Ishikawa (cell line): Measurements from ENCODE around the gene ACOT12.

Source experiments
- CEBPB ChIP-seq: IDR thresholded peaks from 2 replicates; pipeline ENCODE4 v1.6.1; 2012
- CREB1 ChIP-seq: IDR thresholded peaks from 2 replicates; pipeline ENCODE4 v1.6.1; 2012; ENCODE audit warnings: low read depth
- EGR1 ChIP-seq: IDR thresholded peaks from 2 replicates; pipeline ENCODE4 v1.6.1; 2012
- EP300 ChIP-seq: IDR thresholded peaks from 2 replicates; pipeline ENCODE4 v1.6.1; 2012; ENCODE audit warnings: borderline replicate concordance
- FOXM1 ChIP-seq: IDR thresholded peaks from 2 replicates; pipeline ENCODE4 v1.6.1; 2012; ENCODE audit warnings: low read depth, borderline replicate concordance
- NFIC ChIP-seq: IDR thresholded peaks from 2 replicates; pipeline ENCODE4 v1.6.1; 2012
- RAD21 ChIP-seq: IDR thresholded peaks from 2 replicates; pipeline ENCODE4 v1.6.1; 2012; ENCODE audit warnings: low read depth
- TAF1 ChIP-seq: IDR thresholded peaks from 2 replicates; pipeline ENCODE4 v1.6.1; 2012; ENCODE audit warnings: low read depth, mild to moderate bottlenecking
- TCF12 ChIP-seq: IDR thresholded peaks from 2 replicates; pipeline ENCODE4 v1.6.1; 2012; ENCODE audit warnings: low read depth
- TEAD4 ChIP-seq: IDR thresholded peaks from 2 replicates; pipeline ENCODE4 v1.6.1; 2012
- YY1 ChIP-seq: IDR thresholded peaks from 2 replicates; pipeline ENCODE4 v1.6.1; 2012; ENCODE audit warnings: low read depth
- ZBTB7A ChIP-seq: IDR thresholded peaks from 2 replicates; pipeline ENCODE4 v1.6.1; 2012; ENCODE audit warnings: low read depth
- TF ChIP-seq, protein P1 (sequence below): IDR thresholded peaks from 2 replicates; pipeline ENCODE4 v1.6.1; 2012
- TF ChIP-seq, protein P2 (sequence below): IDR thresholded peaks from 2 replicates; pipeline ENCODE4 v1.6.1; 2012; ENCODE audit warnings: low read depth, mild to moderate bottlenecking
- TF ChIP-seq, protein P3 (sequence below): IDR thresholded peaks from 2 replicates; pipeline ENCODE4 v1.6.1; 2012

Gene ACOT12

DNA sequence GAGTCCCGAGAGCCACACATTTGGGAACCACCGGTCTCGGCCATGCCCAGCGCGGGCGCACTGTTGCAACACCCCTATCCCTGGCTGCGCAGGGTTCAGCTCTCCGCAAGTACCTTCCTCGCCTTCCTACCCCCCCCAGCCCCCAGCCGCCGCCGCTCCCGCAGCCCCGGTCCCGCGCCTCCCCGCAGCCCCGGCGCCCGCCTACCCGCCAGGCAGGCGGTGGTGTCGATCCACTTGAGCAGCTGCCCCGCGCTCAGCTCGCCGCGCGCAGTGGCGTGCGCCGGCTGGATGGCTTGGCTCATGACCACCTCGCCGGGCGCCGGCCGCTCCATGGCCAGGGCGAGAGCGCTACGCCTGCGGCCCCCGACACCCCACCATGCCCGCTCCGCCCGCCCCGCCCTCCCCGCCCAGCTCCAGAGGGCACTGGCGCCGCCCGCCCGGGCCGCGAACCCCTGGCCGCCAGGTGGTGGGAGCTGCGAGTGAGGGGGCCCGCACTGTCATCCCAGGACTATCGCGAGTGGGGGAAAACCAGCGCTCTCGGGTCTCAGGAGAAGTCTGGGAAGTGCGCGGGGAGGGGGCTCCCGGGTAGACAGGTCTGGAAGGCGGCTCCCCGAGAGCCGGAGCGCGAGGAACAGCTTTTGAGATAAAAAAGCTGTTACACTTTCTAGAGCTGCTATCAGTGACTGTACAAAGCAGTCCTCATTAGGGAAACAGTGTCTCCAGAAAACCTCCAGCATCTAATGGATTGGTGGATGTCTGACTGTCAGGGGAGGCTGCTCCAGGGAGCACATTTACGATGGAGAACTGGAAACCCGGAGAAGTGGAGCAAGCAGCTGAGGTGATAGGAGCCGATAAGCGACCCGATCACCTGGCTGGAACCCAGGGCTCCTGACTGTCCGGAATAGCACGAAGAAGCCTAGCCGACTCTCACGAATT, at the start of gene ACOT12:
Gene ACOT12 (minus strand): TSS at position 352 of the 936 bp plus-strand sequence. CDS start 20 bp downstream, at position 332.
- TF ChIP-seq NFIC (no peak), CEBPB (no peak), CREB1 (no peak), TAF1 (no peak), EGR1 (no peak), YY1 (no peak), FOXM1 (no peak), TEAD4 (no peak), EP300 (no peak), RAD21 (no peak), ZBTB7A (no peak)
- TF ChIP-seq, protein P1, sequence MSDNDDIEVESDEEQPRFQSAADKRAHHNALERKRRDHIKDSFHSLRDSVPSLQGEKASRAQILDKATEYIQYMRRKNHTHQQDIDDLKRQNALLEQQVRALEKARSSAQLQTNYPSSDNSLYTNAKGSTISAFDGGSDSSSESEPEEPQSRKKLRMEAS, result no peak
- TF ChIP-seq, protein P2, sequence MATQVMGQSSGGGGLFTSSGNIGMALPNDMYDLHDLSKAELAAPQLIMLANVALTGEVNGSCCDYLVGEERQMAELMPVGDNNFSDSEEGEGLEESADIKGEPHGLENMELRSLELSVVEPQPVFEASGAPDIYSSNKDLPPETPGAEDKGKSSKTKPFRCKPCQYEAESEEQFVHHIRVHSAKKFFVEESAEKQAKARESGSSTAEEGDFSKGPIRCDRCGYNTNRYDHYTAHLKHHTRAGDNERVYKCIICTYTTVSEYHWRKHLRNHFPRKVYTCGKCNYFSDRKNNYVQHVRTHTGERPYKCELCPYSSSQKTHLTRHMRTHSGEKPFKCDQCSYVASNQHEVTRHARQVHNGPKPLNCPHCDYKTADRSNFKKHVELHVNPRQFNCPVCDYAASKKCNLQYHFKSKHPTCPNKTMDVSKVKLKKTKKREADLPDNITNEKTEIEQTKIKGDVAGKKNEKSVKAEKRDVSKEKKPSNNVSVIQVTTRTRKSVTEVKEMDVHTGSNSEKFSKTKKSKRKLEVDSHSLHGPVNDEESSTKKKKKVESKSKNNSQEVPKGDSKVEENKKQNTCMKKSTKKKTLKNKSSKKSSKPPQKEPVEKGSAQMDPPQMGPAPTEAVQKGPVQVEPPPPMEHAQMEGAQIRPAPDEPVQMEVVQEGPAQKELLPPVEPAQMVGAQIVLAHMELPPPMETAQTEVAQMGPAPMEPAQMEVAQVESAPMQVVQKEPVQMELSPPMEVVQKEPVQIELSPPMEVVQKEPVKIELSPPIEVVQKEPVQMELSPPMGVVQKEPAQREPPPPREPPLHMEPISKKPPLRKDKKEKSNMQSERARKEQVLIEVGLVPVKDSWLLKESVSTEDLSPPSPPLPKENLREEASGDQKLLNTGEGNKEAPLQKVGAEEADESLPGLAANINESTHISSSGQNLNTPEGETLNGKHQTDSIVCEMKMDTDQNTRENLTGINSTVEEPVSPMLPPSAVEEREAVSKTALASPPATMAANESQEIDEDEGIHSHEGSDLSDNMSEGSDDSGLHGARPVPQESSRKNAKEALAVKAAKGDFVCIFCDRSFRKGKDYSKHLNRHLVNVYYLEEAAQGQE, result no peak

DNA sequence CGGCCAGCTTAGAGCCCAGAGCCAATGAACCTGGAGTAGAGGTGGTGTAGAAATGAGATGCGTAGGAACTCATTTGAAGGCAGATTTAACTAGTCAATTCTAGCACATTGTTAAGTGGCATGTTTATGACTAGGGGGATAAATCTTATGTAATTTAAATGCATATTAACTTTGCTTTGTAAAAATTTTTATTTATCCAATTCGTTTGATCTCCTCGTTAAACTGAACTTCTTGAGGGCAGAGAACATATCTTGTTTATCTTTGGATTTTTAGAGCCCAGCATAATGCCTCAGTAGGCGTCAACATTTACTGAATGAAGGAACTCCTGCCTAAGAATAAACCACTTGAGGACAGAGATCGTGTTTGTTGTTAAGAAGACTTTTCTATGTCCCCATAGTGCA, 41.1 kb upstream of the ACOT12 start:
- TF ChIP-seq NFIC (no peak), EGR1 (no peak), YY1 (no peak), CREB1 (no peak), TEAD4 (no peak), FOXM1 (no peak), TAF1 (no peak), RAD21 (no peak), TCF12 (no peak), CEBPB (no peak), ZBTB7A (no peak), EP300 (no peak)
- TF ChIP-seq, protein P1, result no peak
- TF ChIP-seq, protein P3, sequence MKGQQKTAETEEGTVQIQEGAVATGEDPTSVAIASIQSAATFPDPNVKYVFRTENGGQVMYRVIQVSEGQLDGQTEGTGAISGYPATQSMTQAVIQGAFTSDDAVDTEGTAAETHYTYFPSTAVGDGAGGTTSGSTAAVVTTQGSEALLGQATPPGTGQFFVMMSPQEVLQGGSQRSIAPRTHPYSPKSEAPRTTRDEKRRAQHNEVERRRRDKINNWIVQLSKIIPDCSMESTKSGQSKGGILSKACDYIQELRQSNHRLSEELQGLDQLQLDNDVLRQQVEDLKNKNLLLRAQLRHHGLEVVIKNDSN, result no peak
- TF ChIP-seq, protein P2, result no peak

DNA sequence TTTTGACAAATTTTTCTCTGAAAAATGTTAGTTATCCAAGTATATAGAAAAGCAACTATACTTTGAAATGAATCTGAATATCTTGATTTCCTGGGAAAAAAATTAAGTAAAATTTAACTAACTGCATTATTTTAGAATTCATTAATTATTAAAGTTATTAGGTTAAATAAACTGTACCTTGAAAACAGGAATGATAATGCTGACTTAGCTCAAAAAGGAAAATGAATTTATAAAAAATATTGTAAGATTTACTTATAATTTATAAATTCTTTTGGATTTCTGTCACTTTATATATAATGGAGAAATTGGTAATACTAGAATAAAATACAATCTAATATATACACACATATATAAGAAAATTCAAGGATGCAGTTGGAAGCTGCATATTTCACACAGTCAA, 36.1 kb upstream of the ACOT12 start:
- TF ChIP-seq CEBPB (no peak), FOXM1 (no peak), YY1 (no peak), TEAD4 (no peak), EGR1 (no peak), TAF1 (no peak), EP300 (no peak), NFIC (no peak), TCF12 (no peak), CREB1 (no peak), RAD21 (no peak), ZBTB7A (no peak)
- TF ChIP-seq, protein P3, result no peak
- TF ChIP-seq, protein P1, result no peak
- TF ChIP-seq, protein P2, result no peak

DNA sequence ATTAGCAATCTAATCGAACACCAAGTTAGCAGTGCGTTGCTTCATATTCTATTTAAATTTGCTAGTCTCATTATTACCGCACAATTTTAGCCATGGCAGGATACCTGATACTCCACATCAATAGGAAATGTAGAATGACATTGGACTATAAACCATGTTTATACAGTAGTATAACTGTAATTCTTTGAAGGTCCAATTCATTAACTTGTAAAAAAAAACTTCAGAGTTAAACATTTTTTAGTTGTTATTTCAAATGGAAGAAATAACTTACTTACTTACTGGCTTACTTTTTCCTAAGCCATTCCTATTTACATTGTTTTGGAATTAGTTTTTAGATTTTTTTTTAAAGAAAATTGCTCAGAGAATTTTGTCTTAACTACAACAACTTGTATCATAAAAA, 35.4 kb upstream of the ACOT12 start:
- TF ChIP-seq ZBTB7A (no peak), FOXM1 (no peak), RAD21 (no peak), TCF12 (no peak), EGR1 (no peak), EP300 (no peak), CEBPB (no peak), NFIC (no peak), YY1 (no peak), TEAD4 (no peak)
- TF ChIP-seq, protein P2, result no peak
- TF ChIP-seq, protein P3, result no peak
- TF ChIP-seq, protein P1, result no peak
